K562 (cell line): ENCODE measurements around the gene HDAC5. TPM values are rescaled to one million over a fixed set of nuclear protein-coding genes. Genes with fewer than 3 reads are reported as not detected.
A peak's percentile ranks its signal among the peaks of the same experiment; 100 is the strongest.

Source experiments
- GTF3C2 ChIP-seq: IDR thresholded peaks from 3 replicates; pipeline ENCODE4 v1.6.1; 2011; ENCODE audit warnings: borderline replicate concordance, mild to moderate bottlenecking, moderate library complexity; ENCODE audit not compliant: insufficient read length; ENCODE audit errors: extremely low read depth
- NFE2 ChIP-seq: IDR thresholded peaks from 2 replicates; pipeline ENCODE4 v1.6.1; 2014; ENCODE audit warnings: antibody characterized with exemption, low read depth
- RHOXF2B ChIP-seq: fragments of 250-450 bp; sonication (Bioruptor Pico); conservative IDR thresholded peaks from 2 replicates; pipeline ENCODE4 v1.5.1; 2021
- SIN3B ChIP-seq: fragments of 450-650 bp; IDR thresholded peaks from 2 replicates; pipeline ENCODE4 v1.6.1; 2017; ENCODE audit warnings: low read depth, mild to moderate bottlenecking, moderate library complexity
- ZNF408 ChIP-seq: fragments of 250-450 bp; sonication (Bioruptor Pico); IDR thresholded peaks from 2 replicates; pipeline ENCODE4 v1.4.0; 2020; ENCODE audit warnings: low read depth, mild to moderate bottlenecking, moderate library complexity
- polyA plus RNA-seq, 8 experiments: library from polyadenylated mRNA; depleted of rRNA in 4 of 8; stranded (reverse) in 5 of 8; unstranded in 3 of 8; fragments of >200 nt; fragmentation: Nextera tagmentation in 2 of 8; fragmentation: Illumina TruSeq in 1 of 8; extraction: Ambion mirVana in 2 of 8; extraction: Trizol in 1 of 8; gene quantifications; 2 replicates each; pipeline versions ENCODE4 v1.2.1 to v1.2.3, GENCODE V29; 2011 to 2014; ENCODE audit warnings: inconsistent platforms in 1 of 8, missing spikeins in 1 of 8
- total RNA-seq, 7 experiments: library from RNA; depleted of rRNA in 6 of 7; stranded (reverse); fragments of >200 nt in 6 of 7; fragmentation: Illumina TruSeq in 2 of 7; extraction: Trizol in 2 of 7; gene quantifications; 2 replicates each; pipeline versions ENCODE4 v1.2.1 to v1.2.3, GENCODE V29; 2011 to 2021; ENCODE audit warnings: low replicate concordance in 1 of 7
- TF ChIP-seq, protein P1 (sequence below): fragments of 450-650 bp; IDR thresholded peaks from 2 replicates; pipeline ENCODE4 v1.6.1; 2016; ENCODE audit warnings: low read depth, mild to moderate bottlenecking, moderate library complexity
- TF ChIP-seq, protein P2 (sequence below): conservative IDR thresholded peaks from 2 replicates; pipeline ENCODE4 v1.6.1; 2011; ENCODE audit warnings: low read depth, mild to moderate bottlenecking, low read length; ENCODE audit not compliant: control insufficient read depth
- TF ChIP-seq, protein P3 (sequence below), 2 experiments: fragments of 450-650 bp; conservative IDR thresholded peaks; 2 replicates each; pipeline ENCODE4 v1.6.1; 2017; ENCODE audit warnings: mild to moderate bottlenecking in 2 of 2, moderate library complexity in 2 of 2
- TF ChIP-seq, protein P4 (sequence below): fragments of 250-450 bp; sonication (Bioruptor Pico); IDR thresholded peaks from 2 replicates; pipeline ENCODE4 v1.9.0; 2021; ENCODE audit warnings: mild to moderate bottlenecking, inconsistent platforms

HDAC5 gene
- total and polyA plus RNA-seq, 9 of the 15 experiments (the other 6 are each of a cell fraction or from before 2014, with no cell fraction given), result 0.45 to 26.2 (median 16.4) TPM

DNA sequence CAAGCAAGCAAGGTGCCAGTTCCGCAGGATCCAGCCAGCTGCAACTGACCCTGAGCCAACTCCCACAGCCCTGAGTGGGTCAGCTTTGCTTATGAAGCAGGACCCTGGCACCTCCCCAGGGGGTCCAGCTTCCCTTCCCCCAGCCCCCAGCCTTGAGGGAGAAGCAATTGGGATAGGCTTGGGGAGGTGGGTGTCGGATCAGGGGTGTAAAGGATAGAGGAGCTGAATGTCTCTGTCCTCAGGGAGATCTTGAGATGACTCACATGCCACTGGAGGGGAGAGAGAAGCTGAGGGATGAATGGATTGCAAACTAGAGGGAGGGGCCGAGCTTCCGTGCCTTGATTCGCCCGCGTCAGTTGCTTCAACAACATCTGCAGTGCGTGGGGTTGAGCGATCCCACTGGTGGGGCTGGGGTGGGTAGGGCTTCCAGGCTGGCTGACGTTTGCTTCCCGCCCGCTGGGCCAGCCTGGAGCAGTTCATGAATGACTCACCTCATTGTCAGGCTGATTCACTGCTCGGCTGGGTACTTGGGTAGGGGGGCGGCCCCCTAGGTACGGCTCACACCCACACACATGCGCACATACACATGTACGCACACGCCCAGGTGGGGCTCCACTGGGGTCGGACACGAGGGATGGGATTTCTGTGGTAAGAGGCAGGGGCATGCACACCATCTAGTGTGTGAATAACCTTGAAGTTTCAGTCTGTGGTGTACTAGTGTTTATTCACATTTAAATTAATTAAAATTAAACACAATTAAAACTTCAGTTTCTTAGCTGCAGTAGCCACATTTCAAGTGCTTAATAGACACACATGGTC, 14.7 kb upstream of the HDAC5 start (continued):
- TF ChIP-seq GTF3C2, result no peak
- no peak for TF ChIP-seq RHOXF2B (CRISPR knock-in tag)
- peak; percentile 85 for TF ChIP-seq NFE2
- TF ChIP-seq, protein P1, sequence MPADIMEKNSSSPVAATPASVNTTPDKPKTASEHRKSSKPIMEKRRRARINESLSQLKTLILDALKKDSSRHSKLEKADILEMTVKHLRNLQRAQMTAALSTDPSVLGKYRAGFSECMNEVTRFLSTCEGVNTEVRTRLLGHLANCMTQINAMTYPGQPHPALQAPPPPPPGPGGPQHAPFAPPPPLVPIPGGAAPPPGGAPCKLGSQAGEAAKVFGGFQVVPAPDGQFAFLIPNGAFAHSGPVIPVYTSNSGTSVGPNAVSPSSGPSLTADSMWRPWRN, result no peak
- TF ChIP-seq SIN3B, result no peak
- TF ChIP-seq, protein P2, sequence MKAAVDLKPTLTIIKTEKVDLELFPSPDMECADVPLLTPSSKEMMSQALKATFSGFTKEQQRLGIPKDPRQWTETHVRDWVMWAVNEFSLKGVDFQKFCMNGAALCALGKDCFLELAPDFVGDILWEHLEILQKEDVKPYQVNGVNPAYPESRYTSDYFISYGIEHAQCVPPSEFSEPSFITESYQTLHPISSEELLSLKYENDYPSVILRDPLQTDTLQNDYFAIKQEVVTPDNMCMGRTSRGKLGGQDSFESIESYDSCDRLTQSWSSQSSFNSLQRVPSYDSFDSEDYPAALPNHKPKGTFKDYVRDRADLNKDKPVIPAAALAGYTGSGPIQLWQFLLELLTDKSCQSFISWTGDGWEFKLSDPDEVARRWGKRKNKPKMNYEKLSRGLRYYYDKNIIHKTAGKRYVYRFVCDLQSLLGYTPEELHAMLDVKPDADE, result no peak; the same call in 1 of the 2 replicates
- TF ChIP-seq ZNF408 (CRISPR knock-in tag), result no peak
- TF ChIP-seq, protein P3, sequence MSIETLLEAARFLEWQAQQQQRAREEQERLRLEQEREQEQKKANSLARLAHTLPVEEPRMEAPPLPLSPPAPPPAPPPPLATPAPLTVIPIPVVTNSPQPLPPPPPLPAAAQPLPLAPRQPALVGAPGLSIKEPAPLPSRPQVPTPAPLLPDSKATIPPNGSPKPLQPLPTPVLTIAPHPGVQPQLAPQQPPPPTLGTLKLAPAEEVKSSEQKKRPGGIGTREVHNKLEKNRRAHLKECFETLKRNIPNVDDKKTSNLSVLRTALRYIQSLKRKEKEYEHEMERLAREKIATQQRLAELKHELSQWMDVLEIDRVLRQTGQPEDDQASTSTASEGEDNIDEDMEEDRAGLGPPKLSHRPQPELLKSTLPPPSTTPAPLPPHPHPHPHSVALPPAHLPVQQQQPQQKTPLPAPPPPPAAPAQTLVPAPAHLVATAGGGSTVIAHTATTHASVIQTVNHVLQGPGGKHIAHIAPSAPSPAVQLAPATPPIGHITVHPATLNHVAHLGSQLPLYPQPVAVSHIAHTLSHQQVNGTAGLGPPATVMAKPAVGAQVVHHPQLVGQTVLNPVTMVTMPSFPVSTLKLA (conservative IDR thresholded peaks at IDR 0.05), result peak; percentile 79 to 87
- TF ChIP-seq, protein P4, sequence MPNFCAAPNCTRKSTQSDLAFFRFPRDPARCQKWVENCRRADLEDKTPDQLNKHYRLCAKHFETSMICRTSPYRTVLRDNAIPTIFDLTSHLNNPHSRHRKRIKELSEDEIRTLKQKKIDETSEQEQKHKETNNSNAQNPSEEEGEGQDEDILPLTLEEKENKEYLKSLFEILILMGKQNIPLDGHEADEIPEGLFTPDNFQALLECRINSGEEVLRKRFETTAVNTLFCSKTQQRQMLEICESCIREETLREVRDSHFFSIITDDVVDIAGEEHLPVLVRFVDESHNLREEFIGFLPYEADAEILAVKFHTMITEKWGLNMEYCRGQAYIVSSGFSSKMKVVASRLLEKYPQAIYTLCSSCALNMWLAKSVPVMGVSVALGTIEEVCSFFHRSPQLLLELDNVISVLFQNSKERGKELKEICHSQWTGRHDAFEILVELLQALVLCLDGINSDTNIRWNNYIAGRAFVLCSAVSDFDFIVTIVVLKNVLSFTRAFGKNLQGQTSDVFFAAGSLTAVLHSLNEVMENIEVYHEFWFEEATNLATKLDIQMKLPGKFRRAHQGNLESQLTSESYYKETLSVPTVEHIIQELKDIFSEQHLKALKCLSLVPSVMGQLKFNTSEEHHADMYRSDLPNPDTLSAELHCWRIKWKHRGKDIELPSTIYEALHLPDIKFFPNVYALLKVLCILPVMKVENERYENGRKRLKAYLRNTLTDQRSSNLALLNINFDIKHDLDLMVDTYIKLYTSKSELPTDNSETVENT (CRISPR knock-in tag), result no peak
